Breast epithelium (tissue), 3 donors: ENCODE data around the gene BDKRB2.

Source experiments
- CTCF ChIP-seq, 3 donors: fragments of 450-650 bp; IDR thresholded peaks; one replicate each; pipeline ENCODE4 v1.5.1; 2016 to 2017; ENCODE audit warnings: antibody characterized with exemption in 3 of 3, mild to moderate bottlenecking in 3 of 3, moderate library complexity in 3 of 3
- POLR2A ChIP-seq: fragments of 450-650 bp; IDR thresholded peaks from one replicate; pipeline ENCODE4 v1.6.1; 2016; ENCODE audit warnings: antibody characterized with exemption, mild to moderate bottlenecking, moderate library complexity
- POLR2AphosphoS5 ChIP-seq, 3 donors: sonication (generic); formaldehyde crosslinking; IDR thresholded peaks; one replicate each; pipeline ENCODE4 v1.6.1; 2017; ENCODE audit warnings: antibody characterized with exemption in 3 of 3

- TF ChIP-seq CTCF (IDR thresholded peaks at IDR 0.05) (no peak), POLR2AphosphoS5 (IDR thresholded peaks at IDR 0.05) (peak; percentile 42 to 81 (median 50)), POLR2A (peak; percentile 28)
Measured at GRCh38 chr14:96204151-96205058, at the start of gene BDKRB2.
